Breast epithelium (tissue), 3 donors: ENCODE measurements around the gene RNF220.

Experiments used
- CTCF ChIP-seq, 3 donors: fragments of 450-650 bp; IDR thresholded peaks; one replicate each; pipeline ENCODE4 v1.5.1; 2016 to 2017; ENCODE audit warnings: antibody characterized with exemption in 3 of 3, mild to moderate bottlenecking in 3 of 3, moderate library complexity in 3 of 3
- POLR2A ChIP-seq: fragments of 450-650 bp; IDR thresholded peaks from one replicate; pipeline ENCODE4 v1.6.1; 2016; ENCODE audit warnings: antibody characterized with exemption, mild to moderate bottlenecking, moderate library complexity

- TF ChIP-seq CTCF (IDR thresholded peaks at IDR 0.05) (no peak), POLR2A (no peak)
Measured at GRCh38 chr1:44670751-44671640, 265.9 kb downstream of the RNF220 start.
